Right lung (tissue), 5 donors: ENCODE results near the gene GRK5. TPM values are rescaled to one million over a fixed set of nuclear protein-coding genes. Genes with fewer than 3 reads are reported as not detected.

ENCODE experiments used
- DNase-seq, 2 donors: peaks; one replicate each; pipeline ENCODE4 v3.0.0-alpha.2; 2013
- polyA plus RNA-seq, 5 donors: library from polyadenylated mRNA; unstranded; fragments of 120-200 nt; gene quantifications; one replicate each; pipeline versions ENCODE4 v1.2.1 to v1.2.3, GENCODE V29; 2013; ENCODE audit warnings: inconsistent platforms in 1 of 5, low replicate concordance in 1 of 5; ENCODE audit not compliant: insufficient read length in 5 of 5, insufficient read depth in 1 of 5

The GRK5 gene
- polyA plus RNA-seq, 5 donors: 52.2 to 60.0 (median 53.0) TPM

DNA sequence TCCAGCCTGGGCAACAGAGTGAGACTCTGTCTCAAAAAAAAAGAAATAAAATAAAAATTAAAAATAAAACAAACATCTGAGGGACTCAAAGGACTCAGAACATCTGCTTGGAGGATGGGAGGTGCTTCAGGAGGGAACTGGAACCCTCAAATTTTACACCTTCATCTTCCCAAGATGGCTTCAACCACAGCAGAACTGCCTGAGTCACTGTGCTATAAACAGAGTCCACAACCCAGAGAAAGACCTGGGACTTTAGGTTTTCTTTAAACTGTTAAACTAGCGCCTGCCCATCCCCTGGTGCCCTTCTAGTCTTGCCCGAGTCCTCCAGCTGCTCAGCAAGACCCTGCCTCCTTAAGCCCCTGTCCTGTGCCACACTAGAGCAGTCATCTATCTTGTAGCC, 294.3 kb downstream of the GRK5 start:
- DNase-seq: no peak

DNA sequence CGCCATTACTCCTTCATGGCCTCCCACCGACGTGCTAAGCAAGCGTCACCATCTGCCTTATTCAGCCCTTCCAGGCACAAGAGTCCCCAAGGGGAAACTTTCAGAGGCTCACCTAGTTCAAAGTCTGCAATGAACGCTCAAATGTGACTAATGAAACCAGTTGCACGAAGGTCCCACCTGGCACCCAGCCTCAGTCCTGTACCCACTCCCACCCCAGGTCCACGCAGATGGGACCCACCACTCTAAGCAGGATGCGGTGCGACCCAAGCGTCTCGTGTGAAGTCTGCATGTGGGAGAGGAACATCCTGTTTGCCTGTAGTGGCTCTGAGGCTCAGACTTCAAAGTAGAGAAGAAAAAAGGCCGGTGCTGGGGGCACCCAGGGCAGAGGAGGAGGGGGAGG, 294.8 kb downstream of the GRK5 start:
- no peak for DNase-seq

DNA sequence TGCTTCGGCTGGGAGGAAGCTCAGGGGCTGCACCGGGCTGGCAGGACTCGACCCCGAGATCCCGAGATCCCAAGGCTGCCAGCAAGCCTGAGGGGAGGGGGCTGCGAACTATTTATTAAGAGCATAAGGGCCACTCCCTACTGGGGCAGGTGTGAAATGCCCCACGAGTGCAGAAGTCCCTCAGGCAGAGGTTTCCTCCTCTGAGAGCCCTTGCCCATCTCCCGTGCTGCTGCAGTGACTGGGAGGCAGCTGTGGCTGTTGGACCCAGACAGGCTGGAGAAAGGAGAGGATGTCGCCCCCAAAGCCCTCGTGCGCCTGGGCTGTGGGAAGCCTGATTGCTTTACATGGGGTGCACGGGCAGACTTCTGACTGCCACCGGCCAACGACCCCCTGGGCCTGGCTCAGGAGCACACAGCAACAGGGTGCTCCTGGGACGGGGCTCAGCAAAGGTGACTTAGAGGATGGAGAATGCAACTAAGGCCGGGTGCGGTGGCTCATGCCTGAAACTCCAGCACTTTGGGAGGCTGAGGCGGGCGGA, 295.3 kb downstream of the GRK5 start:
- no peak for DNase-seq

DNA sequence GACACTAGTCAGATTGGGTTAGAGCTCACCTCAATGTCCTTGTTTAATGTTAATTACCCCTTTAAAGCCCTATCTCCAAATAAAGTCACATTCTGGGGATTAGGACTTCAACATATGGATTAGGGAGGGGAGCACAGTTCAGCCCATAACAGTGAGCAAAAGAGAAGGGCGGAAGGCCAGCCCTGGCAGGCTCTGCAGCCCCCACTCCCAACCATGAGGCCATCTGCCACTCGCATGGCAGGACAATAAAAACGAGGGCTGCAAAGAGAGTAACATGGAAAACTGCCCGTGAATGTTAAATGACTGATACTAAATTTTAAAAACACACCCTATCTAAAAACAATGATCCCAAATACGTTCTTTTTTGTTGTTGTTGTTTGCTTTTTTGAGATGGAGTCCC, 296.4 kb downstream of the GRK5 start:
- no peak for DNase-seq

DNA sequence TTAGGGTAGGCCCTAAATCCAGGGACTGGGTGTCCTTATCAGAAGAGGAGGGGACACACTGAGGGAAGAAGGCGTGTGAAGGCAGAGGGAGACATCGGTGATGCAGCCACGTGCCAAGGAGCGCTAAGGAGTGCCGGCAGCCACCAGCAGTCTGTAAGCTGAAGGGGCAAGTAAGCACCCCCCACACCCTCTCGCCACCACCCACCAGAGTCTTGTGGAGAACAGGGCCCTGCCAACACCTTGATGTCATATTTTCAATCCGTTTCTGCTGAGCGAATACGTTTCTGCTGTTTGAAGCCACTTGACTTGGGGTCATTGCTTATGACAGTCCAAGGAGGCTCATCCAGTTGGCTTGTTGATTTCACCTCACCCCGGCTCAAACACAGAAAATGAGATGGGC, 297.3 kb downstream of the GRK5 start:
- no peak for DNase-seq

DNA sequence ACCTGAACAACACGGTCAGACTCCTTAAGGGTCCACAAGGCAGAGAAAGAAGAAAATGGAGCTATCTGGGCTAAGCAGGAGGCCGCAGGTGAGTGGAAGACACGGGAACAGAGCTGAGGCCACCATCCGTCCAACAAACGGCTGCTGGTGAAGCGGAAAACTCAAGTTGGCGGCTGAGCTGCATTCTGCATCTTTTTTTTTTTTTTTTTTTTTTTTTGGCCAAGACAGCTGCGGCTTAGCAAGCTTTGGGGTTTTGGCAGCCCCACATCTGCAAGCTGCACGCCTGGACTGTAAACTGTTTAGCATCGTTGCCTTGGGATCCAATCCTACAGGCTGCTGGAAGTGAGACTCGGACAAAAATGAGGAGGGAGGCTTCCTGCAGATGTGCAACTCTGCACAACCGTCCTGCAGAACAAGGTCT, 297.8 kb downstream of the GRK5 start:
- peak; percentile 71 to 84 for DNase-seq

Other genes with a start within 250 kb of the GRK5 start
- gene NANOS1, start 177.9 kb upstream of the GRK5 start, polyA plus RNA-seq: 1 to 10 TPM; 3.8 to 8.1 (median 5.3) TPM
- gene EIF3A, start 126.8 kb upstream of the GRK5 start, polyA plus RNA-seq: 100 to 1,000 TPM; 131 to 171 (median 159) TPM
- gene DENND10, start 103.5 kb upstream of the GRK5 start, polyA plus RNA-seq: 10 to 100 TPM; 35.7 to 42.2 (median 38.1) TPM
- gene SFXN4, start 41.9 kb upstream of the GRK5 start, polyA plus RNA-seq: 10 to 100 TPM; 21.1 to 31.6 (median 26.0) TPM
- 100 to 1,000 TPM; 169 to 253 (median 206) TPM for gene PRDX3, start 28.8 kb upstream of the GRK5 start, polyA plus RNA-seq